Peyer's patch (tissue), 4 donors: ENCODE measurements around the gene CBY3.
"Not testable (repeated sequence)": the region's sequence is repeated elsewhere in the genome, so short reads cannot be mapped to it uniquely, and the experiment has no call there.

Source experiments
- POLR2A ChIP-seq, 2 donors: fragments of 450-650 bp; IDR thresholded peaks; one replicate each; pipeline ENCODE4 v1.5.1; 2017; ENCODE audit warnings: antibody characterized with exemption in 2 of 2, mild to moderate bottlenecking in 2 of 2, moderate library complexity in 2 of 2
- TF ChIP-seq, protein P1 (sequence below), 6 experiments: fragments of 450-650 bp in 4 of 6; fragments of 200-600 bp in 2 of 6; sonication (generic) in 1 of 6; IDR thresholded peaks; one replicate each; pipeline ENCODE4 v1.5.1; 2017 to 2019; ENCODE audit warnings: antibody characterized with exemption in 6 of 6, mild to moderate bottlenecking in 3 of 6, moderate library complexity in 1 of 6

DNA sequence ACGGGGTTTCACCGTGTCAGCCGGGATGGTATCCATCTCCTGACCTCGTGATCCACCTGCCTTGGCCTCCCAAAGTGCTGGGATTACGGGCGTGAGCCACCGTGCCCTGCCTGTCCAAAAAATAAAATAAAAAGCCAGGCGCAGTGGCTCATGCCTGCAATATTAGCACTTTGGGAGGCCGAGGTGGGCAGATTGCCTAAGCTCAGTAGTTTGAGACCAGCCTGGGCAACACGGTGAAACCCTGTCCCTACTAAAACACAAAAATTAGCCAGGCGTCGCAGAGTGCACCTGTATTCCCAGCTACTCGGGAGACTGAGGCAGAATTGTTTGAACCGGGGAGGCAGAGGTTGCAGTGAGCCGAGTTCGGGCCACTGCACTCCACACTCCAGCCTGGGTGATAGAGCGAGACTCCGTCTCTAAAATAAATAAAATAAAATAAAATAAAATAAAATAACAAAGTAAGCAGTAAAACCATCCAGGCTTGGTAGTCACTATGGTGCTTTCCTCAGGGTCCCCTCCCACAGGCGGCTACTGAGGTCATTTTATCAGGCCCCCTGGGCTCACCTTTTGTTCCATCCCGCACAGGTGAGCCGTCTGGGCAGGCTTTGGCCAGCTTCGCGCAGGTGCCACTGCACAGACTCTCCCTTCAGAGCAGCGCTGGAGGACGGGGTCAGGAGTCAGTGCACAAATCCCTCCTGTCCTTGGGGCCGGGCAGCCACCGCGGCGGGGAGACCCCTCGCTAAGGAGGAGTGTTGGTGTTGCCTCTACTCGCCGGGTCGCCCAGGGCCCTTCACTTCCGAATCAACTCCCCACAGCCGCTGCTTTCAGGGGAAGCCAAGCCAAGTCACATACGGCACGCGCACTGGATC is 47.1 kb downstream of the CBY3 start:
- TF ChIP-seq, protein P1, sequence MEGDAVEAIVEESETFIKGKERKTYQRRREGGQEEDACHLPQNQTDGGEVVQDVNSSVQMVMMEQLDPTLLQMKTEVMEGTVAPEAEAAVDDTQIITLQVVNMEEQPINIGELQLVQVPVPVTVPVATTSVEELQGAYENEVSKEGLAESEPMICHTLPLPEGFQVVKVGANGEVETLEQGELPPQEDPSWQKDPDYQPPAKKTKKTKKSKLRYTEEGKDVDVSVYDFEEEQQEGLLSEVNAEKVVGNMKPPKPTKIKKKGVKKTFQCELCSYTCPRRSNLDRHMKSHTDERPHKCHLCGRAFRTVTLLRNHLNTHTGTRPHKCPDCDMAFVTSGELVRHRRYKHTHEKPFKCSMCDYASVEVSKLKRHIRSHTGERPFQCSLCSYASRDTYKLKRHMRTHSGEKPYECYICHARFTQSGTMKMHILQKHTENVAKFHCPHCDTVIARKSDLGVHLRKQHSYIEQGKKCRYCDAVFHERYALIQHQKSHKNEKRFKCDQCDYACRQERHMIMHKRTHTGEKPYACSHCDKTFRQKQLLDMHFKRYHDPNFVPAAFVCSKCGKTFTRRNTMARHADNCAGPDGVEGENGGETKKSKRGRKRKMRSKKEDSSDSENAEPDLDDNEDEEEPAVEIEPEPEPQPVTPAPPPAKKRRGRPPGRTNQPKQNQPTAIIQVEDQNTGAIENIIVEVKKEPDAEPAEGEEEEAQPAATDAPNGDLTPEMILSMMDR (IDR thresholded peaks at IDR 0.05): not testable (repeated sequence)
- TF ChIP-seq POLR2A (IDR thresholded peaks at IDR 0.05): not testable (repeated sequence)
